ENCODE data around the gene CMTR1.

CMTR1 gene

DNA sequence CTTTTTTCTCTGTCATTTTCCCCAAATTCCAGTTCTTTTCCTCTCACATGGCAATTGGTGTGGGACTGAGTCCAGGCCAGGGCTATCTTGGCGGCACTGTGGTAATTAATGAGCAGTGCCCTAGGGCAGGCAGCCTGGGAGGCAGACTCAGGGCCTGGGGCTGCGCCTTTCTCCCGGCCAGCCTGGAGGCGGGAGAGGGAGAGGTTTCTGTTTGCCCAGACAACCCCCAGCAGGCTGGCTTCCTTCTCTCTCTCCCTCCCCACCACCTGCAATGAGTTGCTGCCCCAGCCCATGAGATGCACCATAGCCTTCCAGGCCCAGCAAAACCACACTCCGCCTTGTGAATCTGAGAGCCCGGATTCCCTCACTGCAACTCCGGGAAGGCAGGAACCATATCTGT, 81.8 kb downstream of the CMTR1 start:
- no peak for TF ChIP-seq SIN3A (IDR thresholded peaks at IDR 0.05; ENCODE audit: borderline replicate concordance, insufficient read depth, low read length)
- TF ChIP-seq TAF1 (IDR thresholded peaks at IDR 0.05; ENCODE audit: borderline replicate concordance, insufficient read depth, low read length) = no peak
- TF ChIP-seq FOXP2 (optimal IDR thresholded peaks at IDR 0.05; ENCODE audit: borderline replicate concordance, extremely low read depth, extremely low read length, insufficient read depth) = no peak
- no peak for TF ChIP-seq POLR2AphosphoS5 (IDR thresholded peaks at IDR 0.05; ENCODE audit: low read depth, low read length)
- TF ChIP-seq, protein P1, sequence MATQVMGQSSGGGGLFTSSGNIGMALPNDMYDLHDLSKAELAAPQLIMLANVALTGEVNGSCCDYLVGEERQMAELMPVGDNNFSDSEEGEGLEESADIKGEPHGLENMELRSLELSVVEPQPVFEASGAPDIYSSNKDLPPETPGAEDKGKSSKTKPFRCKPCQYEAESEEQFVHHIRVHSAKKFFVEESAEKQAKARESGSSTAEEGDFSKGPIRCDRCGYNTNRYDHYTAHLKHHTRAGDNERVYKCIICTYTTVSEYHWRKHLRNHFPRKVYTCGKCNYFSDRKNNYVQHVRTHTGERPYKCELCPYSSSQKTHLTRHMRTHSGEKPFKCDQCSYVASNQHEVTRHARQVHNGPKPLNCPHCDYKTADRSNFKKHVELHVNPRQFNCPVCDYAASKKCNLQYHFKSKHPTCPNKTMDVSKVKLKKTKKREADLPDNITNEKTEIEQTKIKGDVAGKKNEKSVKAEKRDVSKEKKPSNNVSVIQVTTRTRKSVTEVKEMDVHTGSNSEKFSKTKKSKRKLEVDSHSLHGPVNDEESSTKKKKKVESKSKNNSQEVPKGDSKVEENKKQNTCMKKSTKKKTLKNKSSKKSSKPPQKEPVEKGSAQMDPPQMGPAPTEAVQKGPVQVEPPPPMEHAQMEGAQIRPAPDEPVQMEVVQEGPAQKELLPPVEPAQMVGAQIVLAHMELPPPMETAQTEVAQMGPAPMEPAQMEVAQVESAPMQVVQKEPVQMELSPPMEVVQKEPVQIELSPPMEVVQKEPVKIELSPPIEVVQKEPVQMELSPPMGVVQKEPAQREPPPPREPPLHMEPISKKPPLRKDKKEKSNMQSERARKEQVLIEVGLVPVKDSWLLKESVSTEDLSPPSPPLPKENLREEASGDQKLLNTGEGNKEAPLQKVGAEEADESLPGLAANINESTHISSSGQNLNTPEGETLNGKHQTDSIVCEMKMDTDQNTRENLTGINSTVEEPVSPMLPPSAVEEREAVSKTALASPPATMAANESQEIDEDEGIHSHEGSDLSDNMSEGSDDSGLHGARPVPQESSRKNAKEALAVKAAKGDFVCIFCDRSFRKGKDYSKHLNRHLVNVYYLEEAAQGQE (IDR thresholded peaks at IDR 0.05; ENCODE audit: insufficient read depth in 1 of 2, low read depth in 2 of 2, low read length in 2 of 2) = no peak

DNA sequence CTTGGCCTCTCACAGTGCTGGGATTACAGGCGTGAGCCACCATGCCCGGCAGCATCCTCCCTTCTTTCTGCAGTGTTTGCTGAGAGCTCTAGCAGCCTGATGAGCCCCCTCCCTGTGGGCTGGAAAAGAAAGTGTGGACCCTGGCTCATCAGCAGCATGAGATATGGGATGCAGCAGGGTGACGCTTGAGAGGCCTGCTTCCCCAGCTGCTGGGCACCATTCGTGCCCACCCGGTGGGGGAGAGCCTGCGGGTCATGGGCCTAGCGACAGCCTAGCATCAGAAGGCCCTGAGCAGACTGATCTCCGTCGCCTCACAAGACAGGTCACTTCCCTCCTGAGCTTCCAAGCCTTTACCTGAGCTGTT, 82.7 kb downstream of the CMTR1 start:
- TF ChIP-seq, protein P1 (IDR thresholded peaks at IDR 0.05; ENCODE audit: insufficient read depth in 1 of 2, low read depth in 2 of 2, low read length in 2 of 2) = no peak
- TF ChIP-seq FOXP2 (optimal IDR thresholded peaks at IDR 0.05; ENCODE audit: borderline replicate concordance, extremely low read depth, extremely low read length, insufficient read depth) (no peak), POLR2AphosphoS5 (IDR thresholded peaks at IDR 0.05; ENCODE audit: low read depth, low read length) (no peak), SIN3A (IDR thresholded peaks at IDR 0.05; ENCODE audit: borderline replicate concordance, insufficient read depth, low read length) (no peak), TAF1 (IDR thresholded peaks at IDR 0.05; ENCODE audit: borderline replicate concordance, insufficient read depth, low read length) (no peak)

DNA sequence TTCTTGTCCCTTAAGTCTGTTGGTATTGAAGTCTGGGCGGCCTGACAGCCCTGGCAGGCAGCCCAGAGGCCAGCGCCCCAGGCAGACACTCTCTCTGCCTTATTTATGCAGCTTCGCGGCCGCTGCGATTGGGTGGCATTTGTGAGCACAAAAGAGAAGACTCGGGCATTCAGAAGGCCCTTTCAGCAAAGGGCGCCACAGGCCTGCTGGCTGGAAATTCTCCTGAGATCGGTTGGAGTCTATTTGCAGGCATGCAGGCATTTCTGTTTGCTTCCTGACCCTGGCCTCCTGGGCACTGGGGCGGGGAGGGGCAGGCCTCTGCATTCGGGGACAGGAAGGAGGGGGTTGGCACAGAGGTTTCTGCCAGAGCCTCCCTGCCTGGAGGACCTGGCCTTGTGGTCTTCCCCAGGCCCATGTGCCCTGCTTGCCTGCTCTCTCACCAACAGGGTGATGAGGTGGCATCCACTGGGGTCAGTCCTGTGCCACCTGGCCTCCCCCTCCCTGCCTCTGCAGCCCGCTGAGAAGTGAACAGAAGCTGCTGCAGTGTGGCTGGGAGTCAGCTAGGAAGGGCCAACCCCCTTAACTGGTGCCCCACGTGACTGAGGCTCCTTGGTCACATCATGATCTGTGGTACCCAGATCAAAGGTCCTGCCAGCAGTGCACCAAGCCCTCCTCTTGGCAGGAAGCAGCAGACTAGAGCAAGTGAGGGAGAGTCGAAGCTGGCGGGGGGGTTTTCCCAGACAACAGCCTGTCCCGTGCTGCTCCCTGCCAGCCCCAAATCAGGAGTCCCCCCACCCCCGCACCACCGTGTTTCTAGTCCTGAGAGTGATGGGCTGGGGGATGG, 83.3 kb downstream of the CMTR1 start:
- TF ChIP-seq SIN3A (IDR thresholded peaks at IDR 0.05; ENCODE audit: borderline replicate concordance, insufficient read depth, low read length) (no peak), POLR2AphosphoS5 (IDR thresholded peaks at IDR 0.05; ENCODE audit: low read depth, low read length) (no peak), TAF1 (IDR thresholded peaks at IDR 0.05; ENCODE audit: borderline replicate concordance, insufficient read depth, low read length) (no peak), FOXP2 (optimal IDR thresholded peaks at IDR 0.05; ENCODE audit: borderline replicate concordance, extremely low read depth, extremely low read length, insufficient read depth) (no peak)
- TF ChIP-seq, protein P1 (IDR thresholded peaks at IDR 0.05; ENCODE audit: insufficient read depth in 1 of 2, low read depth in 2 of 2, low read length in 2 of 2) = no peak

DNA sequence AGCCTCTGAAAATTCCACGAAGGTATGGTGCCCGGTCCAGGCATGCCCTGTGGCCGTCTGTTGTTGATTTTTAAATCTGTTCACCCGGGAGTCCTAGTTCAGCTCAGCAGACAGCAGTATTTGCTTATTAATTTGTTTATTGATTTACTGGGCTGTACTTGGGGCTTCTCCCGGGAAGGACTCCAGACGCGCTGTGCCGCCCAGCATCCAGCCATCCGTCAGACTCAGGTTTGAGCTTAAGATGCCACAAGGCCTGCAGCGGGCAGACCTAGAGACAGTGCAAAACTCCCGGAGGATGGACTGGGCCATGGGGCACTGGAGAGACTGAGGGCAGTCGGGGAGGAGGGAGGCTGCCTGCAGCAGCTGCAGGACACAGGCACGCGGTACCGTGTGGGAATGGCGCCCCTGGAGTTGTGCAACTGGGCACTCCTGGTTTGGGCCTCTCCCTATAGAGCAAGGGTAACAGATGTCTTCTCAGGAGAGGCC, 83.9 kb downstream of the CMTR1 start:
- TF ChIP-seq POLR2AphosphoS5 (IDR thresholded peaks at IDR 0.05; ENCODE audit: low read depth, low read length) (no peak), TAF1 (IDR thresholded peaks at IDR 0.05; ENCODE audit: borderline replicate concordance, insufficient read depth, low read length) (no peak), FOXP2 (optimal IDR thresholded peaks at IDR 0.05; ENCODE audit: borderline replicate concordance, extremely low read depth, extremely low read length, insufficient read depth) (no peak), SIN3A (IDR thresholded peaks at IDR 0.05; ENCODE audit: borderline replicate concordance, insufficient read depth, low read length) (no peak)
- TF ChIP-seq, protein P1 (IDR thresholded peaks at IDR 0.05; ENCODE audit: insufficient read depth in 1 of 2, low read depth in 2 of 2, low read length in 2 of 2) = no peak
